GM12801 (cell line): ENCODE data around the gene GLIS1.

Experiments
- CTCF ChIP-seq: IDR thresholded peaks from one replicate; pipeline ENCODE4 v1.5.1; 2011; ENCODE audit warnings: control low read depth; ENCODE audit not compliant: insufficient read length; ENCODE audit errors: extremely low read depth

The GLIS1 gene

GRCh38 chr1:53656747-53657530, 82.0 kb downstream of the GLIS1 start:
- no peak for TF ChIP-seq CTCF

GRCh38 chr1:53655931-53656746, 82.8 kb downstream of the GLIS1 start:
- no peak for TF ChIP-seq CTCF

GRCh38 chr1:53654216-53655210, 84.5 kb downstream of the GLIS1 start:
- no peak for TF ChIP-seq CTCF

DNA sequence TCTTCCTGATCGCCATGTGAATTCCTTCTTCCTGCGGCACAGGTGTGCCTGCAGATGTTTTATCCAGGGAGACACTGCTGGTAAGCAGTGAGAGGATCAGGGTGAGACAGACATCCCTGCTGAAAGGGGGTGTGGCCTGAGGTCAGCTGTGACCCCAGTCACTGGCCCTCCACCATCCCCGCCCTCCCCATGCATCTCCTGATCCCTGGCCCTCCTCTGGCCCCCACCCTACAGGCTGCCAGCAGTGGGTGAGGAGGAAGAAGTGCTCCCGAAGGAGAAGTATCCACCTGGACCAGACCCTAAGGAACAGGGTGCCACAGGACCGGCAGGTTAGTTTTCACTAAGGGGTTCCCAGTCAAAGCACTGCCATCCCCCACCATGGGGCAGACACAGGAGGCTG, 85.3 kb downstream of the GLIS1 start:
- TF ChIP-seq CTCF, result no peak

GRCh38 chr1:53653200-53653575, 85.8 kb downstream of the GLIS1 start:
- no peak for TF ChIP-seq CTCF

GRCh38 chr1:53652441-53653199, 86.3 kb downstream of the GLIS1 start:
- no peak for TF ChIP-seq CTCF
